HG03520 (cell line): ENCODE measurements around the gene GIGYF2.

Experiments used
- ATAC-seq: cut with Tn5 transposase; IDR thresholded peaks from one replicate; pipeline ENCODE4 v1.9.1; 2021; ENCODE audit warnings: mild to moderate bottlenecking, moderate library complexity; ENCODE audit not compliant: unreplicated experiment

Gene GIGYF2

DNA sequence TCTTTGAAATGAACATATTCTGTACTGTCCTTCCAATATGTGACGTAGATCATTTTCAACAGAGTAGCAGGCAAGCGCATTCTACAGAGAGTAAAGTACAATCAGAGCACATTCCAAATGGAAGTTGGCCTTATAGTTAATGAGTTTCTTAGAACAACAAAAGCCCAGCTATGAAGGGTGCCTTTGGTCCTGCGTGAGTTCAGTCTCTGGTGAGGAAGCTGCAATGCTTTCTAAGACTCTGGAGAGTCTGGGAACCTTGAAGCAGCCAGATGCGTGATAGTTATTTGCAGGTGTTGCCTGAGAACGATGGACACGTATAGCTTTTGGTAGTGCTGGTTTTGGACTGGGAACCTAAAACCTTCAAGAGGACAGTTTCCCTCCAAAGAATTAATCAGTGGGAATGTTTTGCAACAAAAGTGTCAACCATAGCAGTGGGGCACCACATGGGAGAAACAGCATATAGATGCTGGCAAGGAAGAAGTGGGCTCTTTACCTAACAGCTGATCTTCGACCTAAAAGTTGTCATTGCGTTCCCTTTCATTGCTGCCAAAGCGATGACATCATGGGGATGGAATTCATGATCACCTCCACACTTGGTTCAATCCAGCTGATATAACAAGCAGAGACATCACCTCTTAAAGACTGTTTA is 163.6 kb downstream of the GIGYF2 start:
- no peak for ATAC-seq

DNA sequence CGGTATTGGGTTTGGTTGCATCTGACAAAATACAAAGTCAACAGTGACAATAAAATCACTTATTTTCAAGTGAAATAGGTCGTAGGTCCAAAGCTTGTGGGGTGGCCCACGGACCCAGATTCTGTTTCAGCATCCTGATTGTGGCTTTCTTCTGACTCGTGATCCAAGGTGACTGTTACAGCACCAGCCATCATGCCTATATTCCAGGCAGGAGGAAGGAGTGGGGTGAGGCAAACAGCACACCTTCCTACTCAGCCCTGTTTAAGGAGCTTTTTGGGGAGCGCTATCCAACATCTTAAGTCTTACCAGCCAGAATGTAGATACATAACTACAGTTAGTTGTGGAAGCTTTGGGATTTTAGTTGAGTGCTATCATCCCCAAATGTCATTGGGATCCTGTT is 164.2 kb downstream of the GIGYF2 start:
- no peak for ATAC-seq

DNA sequence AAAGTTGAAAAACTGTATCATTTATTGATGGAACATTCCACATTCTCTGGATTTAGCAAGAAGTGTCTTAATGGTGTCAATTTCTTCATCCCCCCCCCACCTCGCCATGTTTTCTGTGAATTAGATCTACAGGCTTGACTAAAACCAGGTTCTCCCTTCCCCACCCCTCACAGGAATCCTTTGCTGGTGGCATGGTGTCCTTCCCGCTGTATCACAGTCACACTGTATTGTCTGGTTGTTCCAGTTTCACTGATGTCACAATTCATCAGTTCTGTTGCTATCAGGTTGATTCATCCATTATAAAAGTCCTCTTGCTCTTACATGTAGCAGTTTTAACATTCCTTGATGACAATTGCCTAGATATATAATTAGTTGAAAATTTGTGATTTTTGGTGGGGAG is 166.9 kb downstream of the GIGYF2 start:
- no peak for ATAC-seq

DNA sequence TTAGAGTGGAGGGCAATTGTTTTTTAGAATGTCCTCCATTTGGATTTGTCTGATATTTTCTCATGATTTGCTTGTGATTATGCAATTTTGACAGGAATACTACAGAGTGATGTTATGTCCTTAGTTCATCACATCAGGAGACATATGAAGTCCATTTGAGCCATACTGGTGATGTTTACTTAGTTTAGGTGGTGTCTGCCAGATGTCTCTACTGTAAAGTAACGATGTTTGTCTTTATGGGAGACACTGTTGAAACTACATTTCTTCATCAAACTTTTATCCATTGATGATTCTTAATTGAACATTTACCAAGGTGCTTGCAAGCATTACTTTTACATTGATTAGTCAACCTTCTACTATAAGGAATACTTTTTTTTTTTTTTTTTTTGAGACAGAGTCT is 168.0 kb downstream of the GIGYF2 start:
- no peak for ATAC-seq

DNA sequence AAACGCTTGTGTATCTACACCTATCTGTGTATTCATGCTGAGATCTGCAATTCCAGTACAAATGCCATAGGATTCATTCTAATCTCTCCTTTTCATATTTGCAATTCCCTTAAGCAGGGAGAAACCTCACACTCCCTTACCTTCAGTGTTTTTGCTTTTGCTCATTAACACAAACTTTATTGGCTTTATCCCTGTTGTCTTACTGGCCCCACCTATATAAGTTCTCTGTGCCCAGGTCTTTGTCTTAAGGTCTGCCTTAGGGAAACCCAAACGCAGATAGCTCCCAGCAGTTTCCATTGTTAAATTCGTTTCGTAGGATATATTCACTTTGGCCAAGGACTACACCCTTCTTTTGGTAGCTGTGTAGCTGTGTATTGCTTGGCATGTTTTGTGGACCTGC is 169.0 kb downstream of the GIGYF2 start:
- ATAC-seq: no peak

DNA sequence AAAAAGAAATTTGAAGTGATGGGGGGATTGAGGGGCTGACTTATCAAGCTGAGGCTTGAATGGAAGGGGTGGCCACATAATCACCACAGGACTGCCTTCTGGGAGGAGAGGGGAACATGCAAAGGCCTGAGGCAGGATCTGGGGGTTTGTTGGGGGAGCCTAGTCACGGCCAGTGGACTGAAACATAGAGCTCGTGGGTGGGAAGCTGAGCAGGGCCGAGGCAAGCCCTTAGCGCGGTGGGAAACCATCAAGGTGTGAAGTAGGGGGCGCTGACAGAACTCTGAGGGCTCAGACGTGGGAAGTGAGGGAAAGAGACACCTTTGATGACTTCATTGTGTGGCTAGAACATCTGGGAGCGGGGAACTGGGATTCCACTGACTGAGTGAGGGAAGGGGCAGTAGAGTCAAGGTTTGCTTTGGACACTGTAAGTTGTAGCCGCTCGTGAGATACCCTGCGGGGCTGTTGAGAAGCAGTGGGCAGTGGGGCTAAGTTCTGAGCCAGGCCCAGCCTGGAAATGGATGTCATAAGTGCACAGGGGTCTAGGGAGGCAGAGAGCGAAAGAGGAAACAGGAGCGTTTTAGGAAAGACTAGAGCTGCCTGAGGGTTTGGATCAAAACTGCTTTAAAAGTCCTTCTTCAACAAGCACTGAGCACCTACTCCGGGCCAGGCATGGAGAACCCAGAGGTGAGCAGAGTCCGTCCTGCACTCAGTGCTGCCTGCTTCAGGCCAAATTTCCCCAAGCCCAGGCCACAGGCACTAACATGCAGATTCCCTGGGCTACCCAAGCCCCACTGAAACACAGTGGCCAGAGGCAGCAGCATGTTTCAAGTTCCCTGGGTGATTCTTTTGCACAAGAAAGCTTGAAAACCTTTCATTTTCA is 172.2 kb downstream of the GIGYF2 start:
- no peak for ATAC-seq

DNA sequence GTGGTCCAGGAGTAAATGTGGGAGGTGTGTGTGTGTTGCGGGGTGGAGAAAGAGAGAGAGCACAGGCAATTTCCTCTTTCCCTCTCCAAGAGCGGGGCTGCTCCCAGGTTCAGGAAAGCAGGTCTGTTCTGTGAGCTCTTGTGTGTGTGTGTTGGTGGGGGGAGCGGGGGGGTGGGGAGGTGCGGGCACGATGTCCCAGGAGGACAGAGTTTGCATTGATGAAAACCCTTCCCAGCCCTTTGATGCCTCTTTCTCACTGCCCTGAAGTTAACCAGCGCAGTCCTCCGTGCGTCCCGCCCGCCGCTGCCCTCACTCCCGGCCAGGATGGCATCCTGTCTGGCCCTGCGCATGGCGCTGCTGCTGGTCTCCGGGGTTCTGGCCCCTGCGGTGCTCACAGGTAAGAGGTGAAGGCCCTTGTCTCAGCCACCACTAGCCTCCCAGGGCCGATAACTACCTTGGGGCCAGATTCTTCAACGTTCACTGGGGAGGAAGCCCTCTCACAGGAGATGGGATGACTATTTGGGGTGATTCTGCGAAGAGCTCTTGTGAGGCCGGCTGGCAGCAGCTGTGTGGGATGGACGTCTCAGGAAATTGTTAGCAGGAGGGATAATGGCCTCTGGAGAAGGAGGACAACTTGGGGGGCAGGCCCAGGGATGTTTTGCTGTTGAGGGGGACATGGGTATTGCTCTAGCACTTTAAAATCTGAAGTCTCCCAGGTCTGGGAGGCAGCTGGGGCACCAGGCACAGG is 173.1 kb downstream of the GIGYF2 start, which contains the start of gene SNORC:
SNORC (plus strand) TSS at position 247 of the 748 bp plus-strand sequence; CDS start at position 325, 78 bp downstream.
- no peak for ATAC-seq

DNA sequence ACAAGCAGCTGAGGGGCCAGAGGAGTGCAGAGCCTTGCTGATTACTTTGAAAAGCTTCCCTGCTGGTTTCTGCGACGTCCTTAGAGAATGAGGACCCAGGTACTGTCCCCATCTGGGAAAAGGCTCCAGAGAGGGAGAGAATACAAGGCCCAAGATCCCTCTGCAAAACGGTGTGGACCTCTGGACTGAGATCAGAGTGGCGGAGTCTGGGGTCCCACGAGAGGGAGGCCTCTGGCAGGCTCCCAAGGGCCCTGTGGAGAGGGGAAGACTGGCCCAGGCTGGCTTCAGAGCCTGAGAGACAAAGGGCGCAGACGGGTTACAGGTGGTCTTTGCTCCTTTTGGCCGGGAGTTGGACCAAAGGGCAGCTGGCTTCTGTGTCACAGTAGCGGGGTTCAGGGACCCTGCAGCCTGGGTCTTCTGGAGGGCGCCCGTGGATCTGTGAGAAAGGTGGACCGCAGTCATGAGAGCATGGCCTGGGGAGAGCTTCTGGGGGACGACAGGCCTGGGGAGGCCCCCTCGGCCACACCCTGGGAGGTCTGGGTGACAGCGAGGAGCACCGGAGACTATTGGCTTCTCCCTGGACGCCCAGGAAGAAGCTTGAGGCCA is 173.7 kb downstream of the GIGYF2 start:
- no peak for ATAC-seq

DNA sequence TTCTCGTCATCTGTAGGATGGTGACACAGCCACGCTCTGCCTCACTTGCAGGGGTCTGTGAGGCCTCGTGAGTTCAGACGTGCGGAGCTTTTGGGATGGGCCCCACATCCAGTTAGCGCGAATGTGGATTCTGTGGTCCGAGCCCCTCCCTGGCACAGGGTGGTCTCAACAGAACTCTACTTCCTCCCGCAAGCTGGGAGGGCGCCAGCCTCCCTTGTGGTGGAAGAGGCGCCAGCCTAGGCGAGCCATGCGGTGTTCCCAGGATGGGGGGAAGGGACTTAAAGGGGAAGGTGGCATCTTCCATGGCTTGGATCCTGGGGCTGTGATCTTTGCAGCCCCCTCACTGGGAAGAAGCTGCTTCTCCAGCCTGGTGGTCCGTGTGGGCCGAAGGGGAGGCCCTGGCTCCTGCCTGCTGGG is 174.3 kb downstream of the GIGYF2 start:
- no peak for ATAC-seq

DNA sequence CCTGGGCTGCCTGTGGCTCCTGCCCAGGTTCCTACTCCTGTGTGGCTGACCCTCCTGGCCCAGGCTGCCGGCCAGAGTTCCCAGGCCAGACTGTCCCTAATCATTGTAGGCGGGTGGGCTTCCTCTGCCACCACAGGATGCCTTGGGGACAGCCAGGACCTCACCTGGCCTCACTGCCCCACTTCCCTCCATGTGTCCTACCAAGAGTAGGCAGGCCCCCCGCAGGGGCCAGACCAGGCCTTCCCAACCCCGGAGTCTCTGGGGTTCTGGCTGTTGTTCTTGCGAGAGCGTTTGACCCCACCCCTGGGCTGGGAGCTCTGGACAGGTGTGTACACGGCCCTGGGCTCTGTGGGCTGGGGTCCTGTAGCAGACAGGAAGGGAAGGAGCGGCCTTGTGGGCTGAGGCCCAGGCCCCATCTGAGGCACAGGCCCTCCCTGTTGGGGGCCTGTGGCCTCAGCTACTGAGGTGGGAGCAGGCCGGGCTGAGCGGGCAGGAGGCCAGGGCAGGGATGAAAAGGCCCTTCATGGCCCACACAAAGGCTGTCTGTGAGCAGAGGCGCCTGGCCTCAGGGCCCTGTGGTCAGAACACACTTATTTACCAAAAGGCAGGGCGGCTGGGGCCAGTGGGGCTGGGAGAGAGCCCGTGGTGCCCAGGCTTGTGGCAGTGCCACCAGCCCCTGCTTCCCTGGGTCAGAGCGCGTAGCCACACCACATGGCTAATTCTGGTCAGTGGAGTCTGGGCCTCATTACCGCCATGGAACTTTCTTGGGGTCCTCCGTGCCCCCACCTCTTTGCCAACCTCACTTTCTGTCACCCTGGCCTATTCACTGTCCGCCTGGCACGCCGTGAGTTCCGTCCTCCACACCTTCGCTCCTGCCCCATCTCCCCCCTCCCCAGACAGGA is 175.0 kb downstream of the GIGYF2 start:
- ATAC-seq: no peak

DNA sequence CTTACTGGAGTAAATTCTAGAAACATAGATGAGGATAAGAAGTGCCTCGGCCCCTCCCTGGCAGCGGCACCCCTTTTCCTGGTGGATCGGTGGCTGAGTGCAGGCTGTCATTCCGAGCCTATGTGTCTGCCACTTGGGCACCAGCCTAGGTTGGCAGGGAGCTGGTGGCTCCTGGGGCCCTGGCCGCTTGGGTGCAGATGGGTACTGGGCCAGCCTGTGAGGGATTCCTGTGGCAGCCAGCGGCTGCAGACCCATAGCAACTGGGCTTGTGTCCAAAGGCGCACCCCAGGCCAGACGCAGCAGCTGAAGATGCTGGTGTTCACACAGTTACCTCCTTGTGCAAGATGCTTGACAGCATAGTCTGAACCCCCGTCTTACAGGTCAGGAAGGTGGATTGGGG is 175.7 kb downstream of the GIGYF2 start:
- no peak for ATAC-seq

DNA sequence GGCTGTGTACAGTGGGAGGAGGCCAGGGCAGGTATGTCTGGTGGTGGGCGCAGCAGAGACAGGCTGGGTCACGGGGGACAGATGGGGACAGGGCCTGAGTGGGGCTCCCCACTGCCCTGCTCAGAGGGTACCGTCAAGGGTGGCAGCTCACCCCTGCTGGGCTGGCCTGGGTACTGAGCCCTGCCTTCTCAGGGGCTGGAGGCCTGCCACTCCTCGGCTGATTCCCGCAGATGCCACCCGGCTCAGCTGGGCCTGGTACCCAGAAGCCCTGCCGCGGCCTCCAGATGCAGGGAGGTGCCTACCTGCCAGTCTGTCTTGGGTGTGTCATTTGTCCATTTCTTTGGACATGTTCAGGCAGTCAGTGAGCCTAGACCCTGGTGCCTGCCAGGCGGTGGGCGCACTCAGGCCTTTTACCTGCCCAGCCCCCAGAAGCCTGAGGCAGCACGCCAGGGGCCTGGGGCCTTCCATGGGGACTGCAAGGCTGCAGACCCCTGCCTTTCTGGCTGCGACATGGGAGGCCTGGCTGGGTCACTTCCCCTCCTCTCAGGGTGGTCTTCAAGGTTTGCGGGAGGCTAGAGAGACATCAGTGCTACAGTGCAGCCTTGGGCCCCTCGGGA is 176.3 kb downstream of the GIGYF2 start:
- ATAC-seq: no peak

DNA sequence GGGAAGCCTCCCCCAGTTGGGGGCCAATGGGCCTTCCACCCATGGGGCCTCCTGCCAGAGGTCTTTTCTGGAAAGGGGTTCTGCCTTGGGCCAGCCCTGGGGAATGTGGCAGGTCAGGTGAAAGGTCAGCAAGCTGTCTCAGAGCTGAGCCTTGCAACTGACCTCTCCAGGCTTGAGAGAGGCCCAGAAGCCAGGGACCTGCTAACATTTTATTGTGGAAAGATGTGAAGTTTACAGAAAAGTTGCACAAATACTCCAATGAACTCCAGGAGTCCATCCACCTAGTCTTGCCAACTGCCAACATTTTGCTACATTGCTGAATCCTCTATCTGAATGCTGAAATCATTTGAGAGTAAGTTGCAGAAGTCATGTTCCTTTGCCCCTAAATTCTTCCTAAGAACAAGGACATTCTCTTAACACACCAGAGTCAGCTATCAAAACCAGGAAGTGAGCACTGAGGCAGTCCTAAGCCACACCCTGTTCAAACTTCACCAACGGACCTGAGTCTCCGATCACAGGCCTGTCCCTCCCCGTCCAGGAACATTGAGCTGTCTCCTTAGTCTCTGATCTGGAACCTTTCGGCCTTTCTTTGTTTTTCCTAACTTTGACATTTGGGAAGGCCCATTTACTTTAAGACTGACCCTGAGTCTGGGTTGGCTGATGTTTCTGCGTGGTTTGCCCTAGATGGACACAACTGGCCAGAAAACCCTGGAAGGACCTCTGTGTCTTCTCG is 176.9 kb downstream of the GIGYF2 start:
- no peak for ATAC-seq

DNA sequence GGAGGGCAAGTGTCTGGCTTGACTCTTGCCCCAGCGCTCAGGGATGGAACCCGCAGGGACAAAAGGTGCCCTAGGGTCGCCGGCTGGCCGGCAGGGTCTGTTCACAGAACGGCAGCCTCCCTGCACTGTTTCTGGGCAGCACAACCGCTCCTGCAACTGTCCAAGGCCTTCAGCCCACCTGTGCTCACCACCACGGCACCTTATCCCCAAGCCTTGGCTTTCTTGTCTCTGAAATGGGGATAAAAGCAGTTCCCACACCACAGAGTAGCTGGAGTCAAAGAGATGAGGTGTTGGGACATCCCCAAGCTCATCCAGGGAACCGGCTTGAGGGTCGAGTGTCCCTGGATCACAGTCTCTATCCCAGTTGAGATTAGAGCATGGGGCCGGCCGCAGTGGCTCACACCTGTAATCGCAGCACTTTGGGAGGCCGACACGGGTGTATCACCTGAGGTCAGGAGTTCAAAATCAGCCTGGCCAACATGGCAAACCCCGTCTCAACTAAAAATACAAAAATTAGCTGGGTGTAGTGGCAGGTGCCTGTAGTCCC is 177.6 kb downstream of the GIGYF2 start:
- no peak for ATAC-seq

DNA sequence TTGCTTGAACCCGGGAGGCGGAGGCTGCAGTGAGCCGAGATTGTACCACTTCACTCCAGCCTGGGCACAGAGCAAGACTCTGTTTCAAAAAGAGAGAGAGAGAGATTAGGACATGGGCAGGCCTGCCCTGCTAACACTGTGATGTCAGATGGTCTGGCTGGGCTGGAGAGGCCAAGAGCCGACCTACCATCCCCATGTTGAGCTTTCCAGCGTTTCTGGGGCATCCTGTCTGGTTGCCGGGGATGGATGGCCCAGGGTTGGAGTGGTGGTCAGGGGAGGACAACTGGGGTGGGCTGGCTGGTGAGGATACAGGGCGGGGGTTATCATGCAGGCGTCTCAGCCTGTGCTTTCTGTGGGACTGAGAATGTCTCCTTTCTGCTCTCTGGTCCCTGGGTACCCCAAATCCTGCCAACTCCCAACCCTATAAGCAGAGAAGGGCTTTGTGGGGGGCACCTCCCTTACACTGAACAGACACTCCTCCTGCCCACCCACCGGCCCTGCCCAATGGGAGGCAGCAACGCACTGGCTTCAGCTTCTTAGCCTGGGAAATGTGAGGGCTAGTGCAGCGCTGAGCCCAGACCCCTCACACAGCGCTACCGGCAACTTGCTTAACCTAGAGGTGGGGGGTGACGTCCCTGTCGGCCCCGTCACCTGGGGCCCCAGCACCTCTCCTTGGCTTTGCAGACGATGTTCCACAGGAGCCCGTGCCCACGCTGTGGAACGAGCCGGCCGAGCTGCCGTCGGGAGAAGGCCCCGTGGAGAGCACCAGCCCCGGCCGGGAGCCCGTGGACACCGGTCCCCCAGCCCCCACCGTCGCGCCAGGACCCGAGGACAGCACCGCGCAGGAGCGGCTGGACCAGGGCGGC is 178.4 kb downstream of the GIGYF2 start:
- ATAC-seq: no peak

DNA sequence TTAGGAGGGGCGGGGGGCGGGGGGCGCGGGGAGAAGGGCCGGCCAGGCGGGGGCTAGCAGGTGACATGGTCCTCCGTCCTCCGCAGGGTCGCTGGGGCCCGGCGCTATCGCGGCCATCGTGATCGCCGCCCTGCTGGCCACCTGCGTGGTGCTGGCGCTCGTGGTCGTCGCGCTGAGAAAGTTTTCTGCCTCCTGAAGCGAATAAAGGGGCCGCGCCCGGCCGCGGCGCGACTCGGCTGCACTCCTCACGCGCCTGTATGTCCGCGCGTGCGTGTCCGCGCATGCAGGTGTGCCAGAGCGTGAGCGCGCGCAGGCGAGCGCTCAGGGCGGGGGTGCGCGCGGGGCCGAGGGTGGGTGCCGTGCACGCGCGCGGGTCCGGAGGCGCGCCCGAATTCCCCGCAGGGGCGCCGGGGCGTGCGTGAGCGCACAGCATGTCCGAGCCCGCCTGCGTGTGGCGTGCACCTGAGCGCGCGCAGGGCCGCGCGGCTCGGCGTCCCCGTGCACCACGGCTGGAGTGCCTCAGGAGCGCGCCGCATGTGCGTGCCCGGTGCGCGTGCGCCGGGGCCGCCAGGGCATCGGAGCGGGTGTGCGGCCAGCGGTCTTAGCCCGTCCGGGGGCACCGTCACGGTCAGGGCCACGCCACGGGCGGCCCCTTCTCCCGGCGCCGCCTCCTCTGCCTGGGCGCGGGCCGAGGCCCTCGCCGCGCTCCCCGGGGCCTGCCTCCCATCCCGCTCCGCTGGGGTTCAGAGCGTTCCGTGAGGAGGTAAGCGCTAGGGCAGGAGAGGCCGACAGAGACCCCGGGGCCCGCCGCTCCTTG is 179.2 kb downstream of the GIGYF2 start:
- ATAC-seq: no peak

DNA sequence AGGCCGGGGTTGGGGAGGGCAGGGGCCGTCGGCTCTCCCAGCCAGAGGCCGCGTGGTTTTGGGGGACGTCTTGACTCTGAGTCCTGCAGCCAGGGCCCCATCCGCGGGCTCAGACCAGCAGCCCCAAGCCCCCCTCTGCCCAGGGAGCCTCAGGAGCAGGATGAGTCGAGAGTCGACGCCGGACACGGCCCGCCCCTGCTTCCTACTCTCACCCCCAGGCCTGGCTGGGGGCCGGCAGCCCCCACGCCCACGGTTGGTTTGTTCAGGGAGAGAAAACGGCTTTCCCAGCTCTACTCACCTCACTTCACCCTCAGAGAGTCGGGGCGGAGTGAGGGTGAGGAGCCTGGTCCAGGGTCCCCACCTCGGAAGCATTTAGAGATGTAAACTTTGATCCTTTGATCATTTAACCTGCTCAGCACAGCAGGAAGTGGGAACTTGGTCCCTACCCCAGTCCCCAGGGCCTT is 179.9 kb downstream of the GIGYF2 start:
- ATAC-seq: no peak
